Measurements from ENCODE around the gene DUOX1. TPM values are rescaled to one million over a fixed set of nuclear protein-coding genes. Genes with fewer than 3 reads are reported as not detected.

Gene DUOX1
- total RNA-seq, 1 donor, result 0.10 TPM

DNA sequence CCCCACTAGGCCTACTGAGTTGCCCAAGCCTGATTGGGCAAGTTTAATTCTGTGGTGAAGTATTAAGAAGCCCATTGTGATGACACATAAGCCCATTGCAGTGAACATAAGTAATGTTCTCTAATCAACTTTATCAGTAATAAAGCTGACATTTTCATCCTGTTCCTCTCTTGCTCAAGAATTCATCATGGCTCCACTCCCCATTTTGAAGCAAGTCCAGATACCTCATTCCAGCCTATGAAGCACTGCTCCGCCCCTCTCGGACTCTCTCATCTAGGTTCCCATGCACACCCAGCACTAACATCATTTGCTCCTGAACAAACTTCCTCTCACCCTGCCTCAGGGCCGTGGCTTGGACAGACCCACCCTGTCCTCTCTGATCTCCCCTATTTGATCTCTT is 47.5 kb downstream of the DUOX1 start:
- no peaks in the 10 kb centered on the region for H3K9me3 ChIP-seq (ENCODE audit: low read depth, low read length)
- H3K4me3 ChIP-seq (ENCODE audit: low read length), result no peak overlapping the region
- H3K27me3 ChIP-seq (ENCODE audit: insufficient read depth, low read length), result no peaks in the 10 kb centered on the region
- H3K4me1 ChIP-seq (ENCODE audit: insufficient read depth, low read length), result peaks cover 20% of the 10 kb centered on the region

DNA sequence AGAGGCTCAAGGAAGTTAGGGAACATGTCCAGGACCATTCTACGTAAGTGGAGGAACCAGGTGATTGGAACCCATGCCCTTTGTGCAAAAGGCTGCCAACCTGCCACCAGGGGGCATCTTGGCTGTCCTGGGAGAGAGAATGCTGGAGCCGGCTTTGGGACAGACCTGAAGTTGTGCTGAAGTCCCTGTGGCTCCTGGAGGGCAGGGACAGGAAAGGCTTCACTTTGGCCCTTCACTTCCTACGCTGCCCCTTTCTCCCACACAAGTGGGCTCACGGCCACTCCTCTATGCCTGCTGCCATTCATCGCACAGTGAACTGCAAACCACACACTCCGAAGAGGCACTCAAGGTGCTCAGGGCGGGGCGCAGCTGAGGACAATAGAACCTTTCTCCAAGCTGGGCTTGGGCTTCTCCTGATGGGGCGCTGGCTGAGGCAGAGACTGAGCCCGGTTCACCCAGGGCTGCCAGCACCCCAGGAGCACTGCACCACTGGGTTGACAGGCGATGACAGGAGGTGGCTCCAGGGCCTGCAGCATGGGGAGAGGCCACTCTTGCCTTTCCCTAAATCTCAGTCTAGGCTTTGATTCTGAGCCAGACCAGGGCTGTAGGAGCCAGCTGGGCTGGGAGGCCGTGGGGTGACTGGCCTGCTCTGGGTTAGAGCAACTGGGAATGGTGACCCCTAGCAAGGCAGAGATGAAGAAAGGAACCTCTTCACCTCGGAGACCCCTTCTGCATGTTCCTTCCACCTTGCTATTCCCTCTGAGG is 49.6 kb downstream of the DUOX1 start:
- H3K4me3 ChIP-seq (ENCODE audit: low read length), result no peak overlapping the region
- H3K9me3 ChIP-seq (ENCODE audit: low read depth, low read length), result no peaks in the 10 kb centered on the region
- no peaks in the 10 kb centered on the region for H3K27me3 ChIP-seq (ENCODE audit: insufficient read depth, low read length)
- H3K4me1 ChIP-seq (ENCODE audit: insufficient read depth, low read length), result peaks cover 20% of the 10 kb centered on the region

DNA sequence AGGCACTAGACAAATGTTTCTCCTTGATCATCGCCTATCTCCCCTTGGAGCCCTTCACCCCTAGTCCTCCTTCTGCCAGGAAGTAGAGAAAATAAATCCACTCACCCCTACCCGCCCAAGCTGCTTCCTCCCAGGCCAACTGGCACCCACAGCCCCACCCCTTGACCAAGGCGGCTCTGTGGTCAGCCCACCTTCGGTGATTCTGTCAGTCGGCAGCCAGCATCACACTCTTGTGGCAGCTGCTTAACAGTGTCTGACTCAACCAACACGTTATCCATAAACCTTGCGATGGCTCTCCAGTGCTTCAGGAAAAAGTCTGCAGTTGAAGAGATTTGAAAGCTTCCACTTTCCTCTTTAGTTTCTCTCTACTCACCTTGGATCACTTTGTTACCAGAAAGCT is 50.4 kb downstream of the DUOX1 start:
- H3K4me3 ChIP-seq (ENCODE audit: low read length), result no peak overlapping the region
- H3K27me3 ChIP-seq (ENCODE audit: insufficient read depth, low read length), result no peaks in the 10 kb centered on the region
- H3K9me3 ChIP-seq (ENCODE audit: low read depth, low read length), result no peaks in the 10 kb centered on the region
- H3K4me1 ChIP-seq (ENCODE audit: insufficient read depth, low read length), result peaks cover 20% of the 10 kb centered on the region

DNA sequence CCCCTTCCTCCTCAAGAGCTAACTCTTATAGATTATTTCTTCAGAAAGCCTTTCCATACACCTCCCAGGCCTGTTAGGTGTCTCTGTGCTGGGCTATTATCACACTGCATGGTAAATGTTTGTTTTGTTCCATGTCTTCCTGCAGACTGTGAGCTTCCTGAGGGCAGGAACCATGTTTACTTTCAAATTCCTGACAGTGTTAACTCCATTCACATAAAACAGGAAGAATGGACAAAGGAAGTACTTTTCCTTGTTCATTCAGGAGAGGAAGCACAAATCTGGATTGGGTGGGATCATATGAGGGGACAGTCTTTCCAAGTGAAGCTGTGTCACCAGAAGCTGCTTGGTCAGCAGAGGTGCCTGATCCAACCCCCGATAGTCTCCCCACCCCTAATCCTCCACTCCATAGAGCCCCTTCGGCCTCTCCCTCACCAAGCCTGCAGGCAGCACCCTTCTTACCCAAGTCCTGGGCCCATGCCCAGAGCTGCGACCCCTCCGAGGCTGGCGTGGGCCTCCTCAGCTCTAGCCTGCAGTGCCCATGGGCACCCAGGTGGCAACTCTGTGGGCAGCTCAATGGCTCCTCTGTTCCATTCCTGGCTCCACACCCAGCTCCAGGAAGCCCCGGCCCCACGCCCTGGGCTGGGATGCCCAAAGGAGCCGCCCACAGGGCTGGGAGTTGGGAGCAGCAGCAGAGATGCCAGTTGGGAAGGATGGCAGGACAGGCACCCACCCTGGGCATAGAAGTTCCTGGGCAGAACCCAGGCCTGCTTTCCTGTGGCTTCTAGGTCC is 51.0 kb downstream of the DUOX1 start:
- Histone ChIP-seq H3K4me3 (ENCODE audit: low read length) (no peak overlapping the region), H3K9me3 (ENCODE audit: low read depth, low read length) (no peaks in the 10 kb centered on the region), H3K27me3 (ENCODE audit: insufficient read depth, low read length) (no peaks in the 10 kb centered on the region), H3K4me1 (ENCODE audit: insufficient read depth, low read length) (peaks cover 20% of the 10 kb centered on the region)

DNA sequence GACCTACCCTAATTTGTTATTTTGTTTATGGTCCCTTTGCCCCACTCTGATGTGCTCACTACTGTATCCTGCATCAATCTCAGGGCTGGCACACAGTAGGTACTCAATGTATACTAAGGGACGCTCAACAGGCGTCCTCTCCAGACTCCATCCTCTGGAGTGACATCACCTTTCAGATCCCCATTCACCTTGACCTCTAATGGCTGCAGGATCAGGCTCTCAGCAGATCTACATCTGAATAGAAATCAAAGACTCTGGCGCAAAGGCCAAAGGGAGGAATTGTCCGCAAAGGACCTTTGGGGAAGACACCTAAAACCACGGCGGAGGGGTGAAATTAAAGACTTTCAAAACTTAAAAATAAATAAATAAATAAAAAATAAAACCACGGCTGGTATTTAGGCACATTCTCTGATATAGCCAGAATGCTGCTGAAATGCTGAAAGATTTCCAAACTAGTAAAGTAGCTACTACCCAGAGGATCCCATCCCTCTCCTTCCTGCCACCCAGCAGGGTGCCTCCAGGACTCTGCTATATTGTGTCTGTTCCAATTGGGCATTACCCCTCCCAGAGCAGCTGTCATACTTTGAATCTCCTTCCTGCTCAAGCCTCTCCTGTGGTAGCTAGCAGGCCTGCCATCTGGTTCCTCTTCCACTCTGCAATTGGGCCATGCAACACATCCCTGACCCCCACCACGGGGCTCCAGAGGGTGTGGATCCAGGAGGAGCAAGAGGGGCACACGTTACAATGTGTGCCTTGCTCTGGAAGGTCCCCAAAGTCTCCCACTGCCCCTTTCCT is 51.9 kb downstream of the DUOX1 start:
- Histone ChIP-seq H3K27me3 (ENCODE audit: insufficient read depth, low read length) (no peaks in the 10 kb centered on the region), H3K4me3 (ENCODE audit: low read length) (no peak overlapping the region), H3K4me1 (ENCODE audit: insufficient read depth, low read length) (peaks cover 20% of the 10 kb centered on the region), H3K9me3 (ENCODE audit: low read depth, low read length) (no peaks in the 10 kb centered on the region)

DNA sequence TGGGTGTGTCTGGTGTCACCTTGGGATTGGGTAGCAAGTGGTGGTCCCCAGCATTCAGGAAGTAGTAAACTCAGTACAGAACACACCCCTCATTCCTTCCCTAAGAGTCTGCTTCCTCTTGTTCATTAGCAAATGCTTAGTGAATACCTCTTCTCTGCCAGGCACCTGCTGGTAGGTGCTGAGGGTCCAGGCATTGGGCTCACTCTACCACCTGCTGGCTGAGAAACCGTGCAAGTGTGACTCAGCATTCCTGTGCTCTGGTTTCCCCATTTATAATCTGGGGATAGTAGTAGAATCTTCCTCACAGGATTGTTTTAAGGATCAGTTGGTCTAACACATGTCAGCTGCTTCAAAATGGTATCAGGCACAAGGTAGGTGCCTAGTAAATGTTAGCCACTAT is 53.2 kb downstream of the DUOX1 start:
- H3K4me3 ChIP-seq (ENCODE audit: low read length), result no peak overlapping the region
- H3K9me3 ChIP-seq (ENCODE audit: low read depth, low read length), result no peaks in the 10 kb centered on the region
- peaks cover 21% of the 10 kb centered on the region for H3K4me1 ChIP-seq (ENCODE audit: insufficient read depth, low read length)
- no peaks in the 10 kb centered on the region for H3K27me3 ChIP-seq (ENCODE audit: insufficient read depth, low read length)

DNA sequence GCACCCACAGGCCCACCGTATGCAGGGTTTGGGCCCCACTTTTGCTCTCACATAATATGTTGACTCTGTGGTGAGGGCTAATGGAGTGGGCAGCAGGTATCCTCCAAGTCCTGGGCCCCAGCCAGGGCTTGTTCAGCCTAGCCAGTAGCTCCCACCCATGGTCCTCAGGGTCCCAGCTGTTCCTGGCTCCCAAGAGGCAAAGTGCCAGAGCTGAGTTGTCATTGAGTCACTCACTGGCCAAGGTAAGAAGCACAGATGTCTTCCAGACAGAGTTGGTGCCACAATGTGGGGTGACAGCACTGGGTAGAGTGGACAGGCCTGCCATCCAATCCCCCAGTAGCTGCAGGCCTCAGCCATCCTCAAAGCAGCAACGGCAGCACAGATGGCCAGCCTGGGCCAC is 53.7 kb downstream of the DUOX1 start:
- Histone ChIP-seq H3K9me3 (ENCODE audit: low read depth, low read length) (no peaks in the 10 kb centered on the region), H3K27me3 (ENCODE audit: insufficient read depth, low read length) (no peaks in the 10 kb centered on the region), H3K4me1 (ENCODE audit: insufficient read depth, low read length) (peaks cover 26% of the 10 kb centered on the region), H3K4me3 (ENCODE audit: low read length) (no peak overlapping the region)

DNA sequence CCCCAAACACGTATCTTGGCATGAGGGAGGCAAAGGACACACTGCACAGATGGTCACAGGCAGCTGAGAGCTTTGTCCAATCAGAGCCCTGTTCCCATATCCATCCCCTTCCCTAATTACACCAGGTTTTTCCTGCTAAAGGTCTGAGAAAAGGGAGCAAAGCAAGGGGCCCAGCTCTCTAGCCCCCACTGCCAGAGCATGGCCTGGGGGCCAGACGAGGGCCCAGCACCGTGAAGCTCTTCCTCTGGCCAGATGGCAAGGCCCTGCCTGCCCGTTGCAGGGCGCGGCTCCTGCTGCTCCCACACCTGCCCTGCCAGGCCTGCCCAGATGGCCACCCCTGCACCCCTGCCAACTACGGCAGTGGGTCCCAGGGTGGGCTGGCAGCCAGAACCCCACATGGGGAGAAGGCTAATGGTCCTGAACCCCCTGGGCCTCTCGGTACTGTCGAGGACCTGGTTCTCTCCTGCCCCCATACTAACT is 54.8 kb downstream of the DUOX1 start:
- Histone ChIP-seq H3K4me3 (ENCODE audit: low read length) (no peak overlapping the region), H3K27me3 (ENCODE audit: insufficient read depth, low read length) (no peaks in the 10 kb centered on the region)

DNA sequence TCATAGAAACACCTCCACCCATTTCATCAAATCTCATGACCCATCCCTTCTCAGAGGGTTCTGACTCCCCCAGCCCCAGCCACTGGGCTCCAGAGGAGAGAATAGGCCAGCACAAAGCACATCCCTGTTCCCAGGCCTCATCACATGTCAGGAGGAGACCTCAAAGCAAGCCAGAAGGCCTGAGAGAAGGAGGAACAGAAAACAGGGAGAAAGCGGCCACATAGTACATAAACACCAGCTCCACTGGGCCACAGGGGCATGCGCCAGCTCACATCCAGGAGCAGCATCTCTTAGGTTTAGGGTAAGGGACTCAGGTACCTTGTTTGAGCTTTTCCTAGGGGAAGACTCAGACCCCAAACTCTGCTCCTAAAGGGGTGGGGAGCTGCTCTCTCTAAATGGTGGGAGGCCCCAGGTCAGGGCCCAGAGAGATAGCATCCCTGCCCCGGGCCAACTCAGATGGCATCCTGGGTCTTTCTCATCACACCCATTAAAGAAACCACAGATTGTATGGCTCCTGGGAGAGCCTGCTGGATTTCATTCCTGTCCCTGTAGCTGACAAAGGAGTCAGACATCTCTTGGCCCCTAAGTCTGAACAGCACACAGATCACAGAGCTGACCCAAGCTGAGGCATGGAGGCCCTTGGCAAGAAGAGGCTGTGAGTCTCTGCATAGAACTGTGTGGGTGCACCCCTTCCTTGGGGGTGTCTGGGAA is 55.4 kb downstream of the DUOX1 start:
- Histone ChIP-seq H3K4me1 (ENCODE audit: insufficient read depth, low read length) (peaks cover 22% of the 10 kb centered on the region), H3K4me3 (ENCODE audit: low read length) (no peak overlapping the region), H3K9me3 (ENCODE audit: low read depth, low read length) (no peaks in the 10 kb centered on the region), H3K27me3 (ENCODE audit: insufficient read depth, low read length) (no peaks in the 10 kb centered on the region)

More for the DNA sequence above, 54.8 kb downstream of the DUOX1 start:
- H3K4me1 ChIP-seq (ENCODE audit: insufficient read depth, low read length), result peaks cover 27% of the 10 kb centered on the region
- no peaks in the 10 kb centered on the region for H3K9me3 ChIP-seq (ENCODE audit: low read depth, low read length)

DNA sequence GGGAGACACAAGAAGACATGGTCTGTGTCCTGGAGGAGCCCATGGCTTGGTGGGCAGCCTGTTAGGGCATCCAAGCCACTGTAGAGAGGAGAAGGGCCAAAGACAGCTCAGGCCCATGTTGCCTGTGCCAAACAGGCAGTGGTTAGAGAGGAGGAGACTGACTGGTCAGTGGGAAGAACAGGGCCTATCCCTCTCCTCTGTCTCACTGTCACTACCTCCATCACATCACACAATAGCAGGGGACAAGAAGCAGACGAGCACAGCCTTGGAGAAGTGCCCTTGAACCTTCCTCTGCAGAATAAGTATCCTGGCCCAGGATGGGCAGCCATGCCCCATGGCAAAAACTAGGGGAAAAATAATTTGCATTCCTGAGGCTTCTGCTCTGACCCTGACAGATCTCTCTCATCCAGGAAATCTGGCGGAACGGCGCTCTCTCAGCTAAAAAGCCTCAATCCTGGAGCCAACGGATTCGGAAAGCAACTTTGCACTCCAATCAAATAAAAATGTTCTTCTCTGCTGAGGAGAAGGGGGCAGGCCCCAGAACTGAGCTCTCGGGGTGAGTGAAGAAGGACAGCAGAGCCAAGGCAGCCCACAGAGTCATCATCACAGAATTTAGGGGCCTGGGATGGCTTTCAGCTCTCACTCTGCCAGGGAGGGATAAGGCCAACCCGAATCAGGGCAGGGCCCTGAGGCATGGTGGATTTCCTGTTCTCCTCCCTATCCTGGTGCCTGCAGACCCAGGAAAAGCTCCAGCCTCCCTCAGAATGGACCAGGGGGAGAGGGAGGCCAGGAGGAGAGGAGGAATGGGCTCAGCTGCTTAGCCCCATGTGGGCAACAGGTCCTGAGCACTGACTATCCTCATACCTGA is 56.3 kb downstream of the DUOX1 start:
- Histone ChIP-seq H3K4me3 (ENCODE audit: low read length) (no peak overlapping the region), H3K4me1 (ENCODE audit: insufficient read depth, low read length) (peaks cover 15% of the 10 kb centered on the region), H3K27me3 (ENCODE audit: insufficient read depth, low read length) (no peaks in the 10 kb centered on the region)

DNA sequence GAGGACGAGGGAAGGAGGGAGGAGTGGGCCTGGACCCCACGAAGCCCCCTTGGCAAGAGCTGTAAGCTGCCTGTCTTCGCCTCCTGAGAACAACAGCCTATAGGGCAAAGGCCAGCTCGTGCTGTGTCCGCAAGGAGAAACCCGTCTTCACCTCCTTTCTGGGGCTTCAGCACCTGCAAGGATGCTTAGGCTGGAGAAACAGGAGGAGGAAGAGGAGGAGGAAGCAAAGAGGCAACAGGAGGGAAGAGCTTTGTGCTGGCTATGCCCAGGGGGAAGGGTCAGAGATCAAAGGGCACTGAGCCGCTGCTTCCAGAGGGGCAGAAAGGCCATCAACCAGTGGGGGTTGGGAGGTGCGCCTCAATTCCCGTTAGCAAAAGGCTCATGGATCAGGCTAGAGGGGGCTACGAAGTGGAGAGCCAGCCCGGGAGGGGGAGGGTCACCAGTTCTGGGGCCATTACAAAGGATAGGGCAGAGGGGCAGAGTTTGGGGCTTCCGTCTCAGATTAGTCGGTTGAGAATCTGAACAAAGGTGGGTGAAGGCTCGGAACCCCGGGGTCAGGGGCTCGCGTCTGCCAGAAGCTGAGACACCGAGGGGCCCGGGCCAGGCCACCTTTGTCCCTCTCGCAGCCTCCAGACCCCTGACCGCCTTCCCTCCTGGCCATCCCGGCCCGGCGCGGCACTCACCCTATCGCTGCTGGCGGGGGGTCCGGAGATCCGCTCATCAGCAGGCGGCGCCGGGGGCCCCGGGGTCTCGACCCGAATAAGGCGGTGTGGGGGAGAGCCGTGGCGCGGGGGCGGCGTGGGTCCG is 57.2 kb downstream of the DUOX1 start:
- Histone ChIP-seq H3K4me3 (ENCODE audit: low read length) (no peak overlapping the region), H3K27me3 (ENCODE audit: insufficient read depth, low read length) (no peaks in the 10 kb centered on the region), H3K9me3 (ENCODE audit: low read depth, low read length) (no peaks in the 10 kb centered on the region), H3K4me1 (ENCODE audit: insufficient read depth, low read length) (peaks cover 7% of the 10 kb centered on the region)

More for the DNA sequence above, 56.3 kb downstream of the DUOX1 start:
- H3K9me3 ChIP-seq (ENCODE audit: low read depth, low read length), result no peaks in the 10 kb centered on the region

DNA sequence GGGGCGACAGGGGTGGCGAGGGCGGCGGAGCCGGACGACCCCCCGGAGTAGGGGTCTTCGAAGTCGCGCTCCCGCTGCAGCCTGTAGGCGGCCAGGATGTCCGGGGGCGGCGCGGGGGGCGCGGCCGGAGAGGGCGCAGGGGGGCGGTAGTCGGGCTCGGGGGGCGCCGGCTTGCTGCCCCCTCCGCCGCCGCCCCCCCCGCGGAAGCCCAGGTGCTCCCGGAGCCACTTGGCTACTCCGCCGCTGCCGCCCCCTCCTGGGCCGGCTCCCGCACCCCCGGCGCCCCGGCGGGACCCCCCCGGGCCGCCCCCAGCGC is 57.7 kb downstream of the DUOX1 start:
- H3K27me3 ChIP-seq (ENCODE audit: insufficient read depth, low read length), result no peaks in the 10 kb centered on the region
- no peak overlapping the region for H3K4me3 ChIP-seq (ENCODE audit: low read length)
- no peaks in the 10 kb centered on the region for H3K9me3 ChIP-seq (ENCODE audit: low read depth, low read length)
- H3K4me1 ChIP-seq (ENCODE audit: insufficient read depth, low read length), result peaks cover 7% of the 10 kb centered on the region

Measured in mononuclear cell (primary cell).